RWPE1 (cell line): ENCODE measurements around the gene ABCA7.

Experiments used
- CTCF ChIA-PET: fragments of 350-600 bp; sonication (Branson Sonifier 250); formaldehyde crosslinking; extraction: SDS; loops from one replicate; lab custom pipeline; 2021; lab: Yijun Ruan, JAX
- POLR2A ChIA-PET: fragments of 400-600 bp; formaldehyde crosslinking; extraction: SDS; loops from one replicate; lab custom pipeline; 2020; ENCODE audit warnings: antibody characterized with exemption; ENCODE audit not compliant: low non-redundant PET; lab: Yijun Ruan, JAX
- DNase-seq: peaks from one replicate; pipeline ENCODE4 v3.0.0; 2012; ENCODE audit warnings: low spot score
- H3K27ac ChIP-seq: fragments of 450-650 bp; 2 replicates; pipeline ENCODE4 v1.5.1; 2017
- CTCF ChIP-seq: fragments of 450-650 bp; conservative IDR thresholded peaks from 2 replicates; pipeline ENCODE4 v1.5.1; 2017; ENCODE audit warnings: low read depth, mild to moderate bottlenecking

The ABCA7 gene

GRCh38 chr19:1027650-1028061, 12.3 kb upstream of the ABCA7 start:
- peak overlapping the region; percentile 99 for H3K27ac ChIP-seq
- CTCF ChIA-PET: interaction anchor here (0.9 kb wide), 1 partner anchor 216 kb away, joined by 6 read pairs; no protein-coding TSS in a partner anchor
- TF ChIP-seq CTCF: no peak
- POLR2A ChIA-PET: interaction anchor here (1.6 to 2.8 kb wide), 2 partner anchors 11 to 12 kb away, joined by 6 to 11 read pairs; partner anchors contain the start of gene ABCA7
- no peak for DNase-seq

- peak; percentile 89 for DNase-seq
- CTCF ChIA-PET: interaction anchor here (0.6 to 0.7 kb wide), 3 partner anchors 9 to 167 kb away, joined by 3 to 5 read pairs (median 4); no protein-coding TSS in a partner anchor
- no peak for TF ChIP-seq CTCF
- H3K27ac ChIP-seq: peak overlapping the region; percentile 99
- POLR2A ChIA-PET: interaction anchor here (0.5 to 2.8 kb wide), 6 partner anchors 11 to 241 kb away, joined by 3 to 11 read pairs (median 5); partner anchors contain the start of genes ABCA7 and CIRBP
Measured at GRCh38 chr19:1028062-1028926, 11.6 kb upstream of the ABCA7 start.

- ChIA-PET POLR2A (interaction anchor here (0.6 kb wide), 1 partner anchor 15 kb away, joined by 3 read pairs; no protein-coding TSS in a partner anchor), CTCF (interaction anchor here (0.7 kb wide), 1 partner anchor 70 kb away, joined by 3 read pairs; no protein-coding TSS in a partner anchor)
- no peak for TF ChIP-seq CTCF
- no peak for DNase-seq
- H3K27ac ChIP-seq: peak overlapping the region; percentile 28; the same call in 1 of the 2 replicates
Measured at GRCh38 chr19:1032264-1032867, 7.5 kb upstream of the ABCA7 start.

GRCh38 chr19:1035998-1036621, 3.8 kb upstream of the ABCA7 start:
- TF ChIP-seq CTCF: no peak
- H3K27ac ChIP-seq: peak overlapping the region; percentile 81
- DNase-seq: no peak
- POLR2A ChIA-PET: no interaction called here
- CTCF ChIA-PET: interaction anchor here (0.6 kb wide), 1 partner anchor 34 kb away, joined by 3 read pairs; no protein-coding TSS in a partner anchor

GRCh38 chr19:1037621-1038064, 2.3 kb upstream of the ABCA7 start:
- POLR2A ChIA-PET: no interaction called here
- peak overlapping the region; percentile 81 for H3K27ac ChIP-seq
- DNase-seq: no peak
- no peak for TF ChIP-seq CTCF
- CTCF ChIA-PET: interaction anchor here (1.2 kb wide), 1 partner anchor 9 kb away, joined by 5 read pairs; no protein-coding TSS in a partner anchor
